GM21737 (cell line): Measurements from ENCODE around the gene NEURL1B.
"Not testable (repeated sequence)": the region's sequence is repeated elsewhere in the genome, so short reads cannot be mapped to it uniquely, and the experiment has no call there.

ENCODE experiments used
- ATAC-seq: cut with Tn5 transposase; IDR thresholded peaks from one replicate; pipeline ENCODE4 v1.9.1; 2021; ENCODE audit warnings: mild to moderate bottlenecking, moderate library complexity; ENCODE audit not compliant: unreplicated experiment

Gene NEURL1B, protein sequence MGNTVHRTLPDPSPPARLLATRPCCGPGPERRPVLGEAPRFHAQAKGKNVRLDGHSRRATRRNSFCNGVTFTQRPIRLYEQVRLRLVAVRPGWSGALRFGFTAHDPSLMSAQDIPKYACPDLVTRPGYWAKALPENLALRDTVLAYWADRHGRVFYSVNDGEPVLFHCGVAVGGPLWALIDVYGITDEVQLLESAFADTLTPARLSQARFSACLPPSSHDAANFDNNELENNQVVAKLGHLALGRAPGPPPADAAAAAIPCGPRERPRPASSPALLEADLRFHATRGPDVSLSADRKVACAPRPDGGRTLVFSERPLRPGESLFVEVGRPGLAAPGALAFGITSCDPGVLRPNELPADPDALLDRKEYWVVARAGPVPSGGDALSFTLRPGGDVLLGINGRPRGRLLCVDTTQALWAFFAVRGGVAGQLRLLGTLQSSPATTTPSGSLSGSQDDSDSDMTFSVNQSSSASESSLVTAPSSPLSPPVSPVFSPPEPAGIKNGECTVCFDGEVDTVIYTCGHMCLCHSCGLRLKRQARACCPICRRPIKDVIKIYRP

DNA sequence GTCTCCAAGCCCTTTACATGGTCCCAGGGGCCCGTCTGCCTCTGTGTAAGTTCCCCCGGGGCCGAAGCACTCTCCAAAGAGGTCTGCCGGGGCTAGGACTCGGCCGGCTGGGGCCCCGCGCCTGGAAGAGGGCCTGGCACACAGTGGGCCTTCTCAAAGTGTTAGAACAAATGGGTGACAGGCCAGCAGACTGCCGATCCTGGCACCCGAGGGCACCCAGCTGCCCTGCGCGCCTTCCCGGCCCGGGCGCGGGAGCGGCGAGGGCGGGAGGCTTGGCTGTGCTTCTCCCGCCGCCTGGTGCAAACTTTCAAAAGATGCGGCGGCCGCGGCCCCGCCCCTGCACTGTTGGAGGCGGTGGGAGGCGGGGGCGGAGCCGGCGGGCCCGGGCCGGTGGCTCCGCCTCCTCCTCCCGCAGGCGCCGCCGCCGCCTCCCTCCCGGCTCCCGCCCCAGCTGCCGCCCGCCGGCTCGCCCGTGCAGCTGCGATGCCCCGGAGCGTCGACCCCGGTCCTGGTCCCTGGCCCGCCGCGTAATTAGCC is at the start of gene NEURL1B:
Gene NEURL1B (plus strand): TSS at position 442 of the 537 bp plus-strand sequence. CDS start 144 bp downstream, outside the sequence.
- no peak for ATAC-seq

DNA sequence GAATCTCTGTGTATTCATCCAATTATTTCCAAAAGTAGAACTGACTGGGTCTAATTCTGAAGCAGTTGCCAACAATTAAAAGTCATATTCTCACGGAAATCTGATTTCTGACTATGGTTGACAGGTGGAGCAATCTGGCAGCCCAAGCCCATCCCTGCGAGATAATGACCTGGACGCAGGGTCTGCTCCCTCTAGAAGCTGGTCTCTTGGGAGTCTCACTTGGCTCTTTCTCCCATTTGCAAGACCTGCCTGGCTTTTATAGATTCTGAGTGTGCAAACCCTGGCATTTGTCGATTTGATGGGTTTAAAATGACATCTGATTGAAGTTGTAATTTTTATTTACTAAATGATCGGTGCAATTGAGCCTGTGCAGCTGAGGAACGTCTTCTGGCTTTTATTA is 49.4 kb upstream of the NEURL1B start:
- ATAC-seq: no peak

DNA sequence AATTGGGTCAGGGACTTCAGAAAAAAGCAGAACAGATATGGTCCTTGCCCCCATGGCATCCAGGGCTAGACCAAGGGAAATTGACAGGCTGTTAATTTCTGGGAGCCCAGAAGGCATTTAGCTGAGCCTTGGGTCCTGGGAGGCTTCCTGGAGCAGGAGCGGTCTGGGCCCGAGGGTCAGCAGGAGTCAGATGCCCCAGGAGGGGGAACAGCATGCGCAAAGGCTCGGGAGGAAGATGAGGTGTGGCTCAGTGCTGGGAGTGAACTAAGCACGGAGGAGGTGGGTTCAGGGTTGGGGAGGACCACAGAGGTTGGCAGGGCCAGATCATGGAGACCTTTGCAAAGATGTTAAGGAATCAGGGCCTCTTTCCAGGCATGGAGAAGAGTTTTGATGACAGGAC is 48.2 kb upstream of the NEURL1B start:
- no peak for ATAC-seq

GRCh38 chr5:172593306-172593705 is 47.8 kb upstream of the NEURL1B start:
- no peak for ATAC-seq

DNA sequence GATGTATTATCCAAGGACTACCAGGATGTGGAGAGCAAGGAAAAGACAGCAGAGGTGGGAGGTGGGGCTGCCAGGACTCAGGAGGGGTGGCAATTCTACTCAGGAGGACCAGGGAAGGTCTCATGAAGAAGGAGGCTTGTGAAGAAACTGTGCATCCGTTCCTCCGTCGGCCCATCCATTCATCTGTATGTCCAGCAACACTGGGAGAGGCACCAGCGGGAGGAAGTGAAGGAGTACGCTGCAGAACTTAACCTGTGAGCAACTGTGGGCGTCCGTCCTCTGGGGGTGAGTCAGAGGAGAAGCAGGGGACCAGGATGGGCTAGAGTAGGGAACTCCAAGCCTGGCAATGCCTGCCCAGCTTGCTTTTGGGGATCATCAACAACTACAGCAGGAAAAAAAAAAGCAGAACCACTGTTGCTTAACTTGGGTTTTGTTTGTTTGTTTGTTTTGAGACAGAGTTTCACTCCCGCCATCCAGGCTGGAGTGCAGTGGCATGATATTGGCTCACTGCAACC is 47.3 kb upstream of the NEURL1B start:
- ATAC-seq: no peak

GRCh38 chr5:172594431-172594830 is 46.6 kb upstream of the NEURL1B start:
- ATAC-seq: no peak

GRCh38 chr5:172594867-172595466 is 46.1 kb upstream of the NEURL1B start:
- ATAC-seq: no peak

- no peak for ATAC-seq
Observed at GRCh38 chr5:172595596-172596455, 45.2 kb upstream of the NEURL1B start.

DNA sequence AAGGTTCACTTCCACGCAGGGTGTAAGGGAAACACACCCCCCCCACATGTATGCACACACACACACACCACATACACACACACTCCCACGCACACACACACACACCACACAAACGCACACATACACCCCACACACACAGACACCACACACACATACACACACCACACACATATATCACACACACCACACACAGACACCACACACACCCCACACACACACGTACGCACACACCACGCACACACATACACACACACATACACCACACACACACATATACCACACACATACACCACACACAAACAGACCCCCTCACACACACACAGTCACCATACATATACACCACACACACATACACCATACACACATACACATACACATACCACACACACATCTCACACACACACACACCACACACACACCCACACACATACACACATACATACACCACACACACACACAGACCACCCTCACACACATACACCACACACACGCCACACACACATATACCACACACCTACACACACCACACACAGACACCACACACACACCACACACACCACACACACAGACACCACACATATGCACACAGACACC is 44.3 kb upstream of the NEURL1B start:
- no peak for ATAC-seq

DNA sequence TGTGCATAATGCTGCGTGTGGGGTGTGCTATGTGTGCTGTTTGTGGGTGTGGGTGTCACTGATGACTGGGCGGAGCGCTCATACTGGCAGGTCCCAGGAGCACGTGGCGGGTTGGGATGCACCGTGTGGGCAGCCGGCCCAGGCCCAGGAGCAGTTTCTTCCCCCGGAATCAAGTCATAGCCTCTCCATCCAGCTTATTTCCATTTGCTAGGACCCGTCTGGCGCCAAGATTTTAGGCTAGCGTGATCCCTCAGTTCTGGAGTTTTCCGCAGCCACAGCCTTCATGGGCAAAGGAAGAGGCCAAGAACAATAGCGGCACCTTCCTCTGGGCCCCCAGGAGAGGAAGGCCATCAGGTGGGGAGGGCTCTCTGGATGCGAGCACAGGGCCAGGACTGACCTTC is 43.3 kb upstream of the NEURL1B start:
- ATAC-seq: no peak

DNA sequence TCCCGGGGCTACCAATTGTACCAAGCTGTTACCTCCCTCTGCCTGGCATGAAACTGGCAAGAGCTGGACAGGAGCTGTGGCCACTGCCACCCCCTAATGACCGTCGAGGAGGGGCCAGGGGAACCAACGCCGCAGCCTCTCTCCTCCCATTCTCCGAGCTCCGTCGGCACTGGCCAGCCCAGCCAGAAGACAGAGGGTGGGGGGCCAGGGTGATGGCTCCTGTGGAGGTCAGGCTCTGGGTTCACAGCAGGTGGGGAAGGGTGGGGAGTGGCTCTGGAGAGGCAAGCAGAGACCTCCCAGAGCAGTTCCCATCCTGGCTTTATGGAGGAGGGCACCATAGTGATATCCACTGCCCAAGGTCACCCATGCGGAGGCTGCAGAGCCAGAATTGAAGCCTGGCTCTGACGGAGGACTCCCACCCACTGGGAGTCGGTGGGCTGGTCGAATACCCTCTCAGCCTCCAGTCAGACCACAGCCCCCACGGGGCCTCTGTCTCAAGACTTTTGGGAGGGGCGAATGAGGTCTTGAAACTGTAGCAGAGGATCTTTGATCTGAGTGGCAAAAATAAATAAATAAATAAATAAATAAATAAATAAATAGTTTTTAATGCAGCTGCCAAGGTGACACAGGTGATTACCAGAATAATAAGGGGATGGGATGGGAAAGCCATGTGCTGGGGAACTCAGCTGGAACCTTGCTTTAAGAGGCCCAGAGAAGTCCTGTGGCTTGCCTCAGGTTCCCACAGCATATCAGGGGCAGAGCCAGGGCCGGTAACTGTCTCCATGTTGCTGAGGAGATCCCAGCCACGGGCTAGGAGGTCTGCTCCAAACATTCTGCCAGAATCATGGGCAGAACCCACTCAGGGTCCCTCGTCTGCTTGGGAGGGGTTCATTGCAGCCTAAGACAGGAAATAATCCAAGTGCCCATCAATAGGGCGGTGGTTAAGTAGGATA is 42.5 kb upstream of the NEURL1B start:
- no peak for ATAC-seq

DNA sequence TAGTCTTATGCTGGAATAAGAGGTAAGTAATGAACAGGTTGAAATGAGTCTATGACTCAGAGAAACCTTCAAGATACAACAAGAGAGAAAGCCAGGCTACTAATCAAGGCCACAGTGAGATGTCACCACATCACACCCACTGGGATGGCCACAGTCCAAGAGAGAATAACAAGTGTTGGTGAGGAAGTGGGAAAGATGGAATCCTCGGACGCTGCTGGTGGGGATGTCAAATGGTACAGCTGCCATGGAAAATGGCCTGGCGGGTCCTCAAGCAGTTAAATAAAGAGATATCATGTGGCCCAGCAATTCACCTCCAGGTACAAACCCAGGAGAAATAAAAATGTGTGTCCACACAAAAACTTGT is 41.9 kb upstream of the NEURL1B start:
- ATAC-seq: no peak

- ATAC-seq: no peak
Observed at GRCh38 chr5:172600571-172600970, 40.5 kb upstream of the NEURL1B start.

GRCh38 chr5:172601576-172601975 is 39.5 kb upstream of the NEURL1B start:
- not testable (repeated sequence) for ATAC-seq

DNA sequence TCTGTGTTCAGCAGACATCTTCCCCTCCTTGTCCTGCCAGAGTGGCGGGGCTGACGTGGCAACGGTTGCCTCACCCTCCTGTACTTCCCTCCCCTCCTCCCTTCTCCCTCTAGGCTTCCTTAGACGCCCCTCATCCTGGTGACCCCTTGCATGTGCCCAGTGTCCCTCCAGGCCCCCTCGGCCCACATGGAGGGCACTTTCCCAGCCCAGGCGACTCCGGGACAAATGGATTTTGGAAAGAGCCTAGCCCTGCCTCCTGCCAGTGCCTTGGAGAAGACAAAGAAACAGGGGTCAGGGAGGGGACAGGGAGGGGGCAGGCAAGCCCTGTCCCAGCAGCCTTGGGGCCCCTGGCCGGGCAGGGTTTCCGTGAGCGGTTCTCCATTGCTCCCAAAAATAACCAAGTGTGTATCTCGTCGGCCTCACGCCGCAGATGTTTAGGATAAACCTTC is 38.3 kb upstream of the NEURL1B start:
- ATAC-seq: no peak

- no peak for ATAC-seq
Observed at GRCh38 chr5:172603251-172603806, 37.7 kb upstream of the NEURL1B start.

GRCh38 chr5:172605466-172605865 is 35.6 kb upstream of the NEURL1B start:
- no peak for ATAC-seq

DNA sequence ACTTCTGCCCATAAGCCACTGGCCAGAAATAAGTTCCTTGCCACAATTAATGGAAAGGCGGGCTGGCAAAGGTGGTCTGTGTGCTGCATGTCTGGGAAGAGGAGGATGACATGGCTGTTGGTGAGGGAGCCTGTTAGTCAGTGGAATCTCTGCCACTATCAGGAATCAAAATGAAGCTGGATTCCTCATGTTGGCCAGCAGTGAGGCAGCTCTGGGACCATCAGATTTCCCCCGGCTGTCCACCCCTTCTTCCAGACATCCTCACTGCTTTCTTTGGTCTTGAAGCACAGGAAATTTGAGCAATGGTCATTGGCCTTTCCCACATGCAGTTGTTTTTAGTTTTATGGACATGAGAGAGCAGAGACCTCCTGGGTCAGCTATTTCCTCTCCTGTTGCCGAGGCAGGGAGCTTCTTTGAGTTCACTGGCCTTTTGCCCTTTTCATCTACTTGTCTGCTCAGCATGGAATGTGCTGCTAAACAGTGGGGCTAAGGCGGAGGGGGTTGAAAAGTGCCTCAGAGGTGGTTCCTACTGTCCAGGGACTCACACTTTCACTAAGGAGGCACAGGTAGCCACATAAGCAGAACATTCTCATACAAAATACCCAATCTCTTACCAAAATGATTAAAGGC is 34.8 kb upstream of the NEURL1B start:
- no peak for ATAC-seq
